H1 (cell line): ENCODE measurements around the gene TSKS.

Experiments used
- BRCA1 ChIP-seq: IDR thresholded peaks from 2 replicates; pipeline ENCODE4 v1.6.1; 2012; ENCODE audit warnings: low read depth, low read length, improper control_type of control experiment
- CTCF ChIP-seq, 3 experiments: IDR thresholded peaks; 1 replicate in 2 of 3; 2 replicates in 1 of 3; pipeline versions ENCODE4 v1.5.1 to v1.6.1; 2011; ENCODE audit warnings: low read length in 3 of 3, mild to moderate bottlenecking in 3 of 3, inconsistent platforms in 2 of 3, low read depth in 1 of 3, moderate library complexity in 1 of 3; ENCODE audit not compliant: insufficient read depth in 1 of 3; ENCODE audit errors: control extremely low read depth in 1 of 3
- EZH2 ChIP-seq: fragments of 200-600 bp; sonication (generic); IDR thresholded peaks from 2 replicates; pipeline ENCODE4 v1.7.1; 2012; ENCODE audit warnings: low read depth, mild to moderate bottlenecking, moderate library complexity, low read length, inconsistent platforms; ENCODE audit not compliant: severe bottlenecking
- KDM1A ChIP-seq: fragments of 200-600, 300-600 bp; sonication (generic); IDR thresholded peaks from 2 replicates; pipeline ENCODE4 v1.7.1; 2016; ENCODE audit warnings: mild to moderate bottlenecking, low read length, borderline replicate concordance
- RFX5 ChIP-seq: IDR thresholded peaks from 2 replicates; pipeline ENCODE4 v1.6.1; 2011; ENCODE audit warnings: low read depth, low read length, improper control_type of control experiment, borderline replicate concordance
- TEAD4 ChIP-seq: IDR thresholded peaks from 2 replicates; pipeline ENCODE4 v1.6.1; 2012; ENCODE audit warnings: low read depth, low read length, inconsistent platforms, mixed read lengths

- TF ChIP-seq CTCF (IDR thresholded peaks at IDR 0.05; ENCODE audit: control extremely low read depth in 1 of 3, insufficient read depth in 1 of 3, low read depth in 1 of 3, low read length in 3 of 3) (peak; percentile 26 to 37 (median 29); a peak in 3 of 4 replicates), KDM1A (no peak), BRCA1 (no peak), RFX5 (no peak), TEAD4 (no peak), EZH2 (no peak)
These were observed 16.7 kb downstream of the TSKS start for GRCh38 chr19:49746206-49746958.
